ENCODE measurements around the gene TOP2A. TPM values are rescaled to one million over a fixed set of nuclear protein-coding genes. Genes with fewer than 3 reads are reported as not detected.
A peak's percentile ranks its signal among the peaks of the same experiment; 100 is the strongest.
"Not testable (repeated sequence)": the region's sequence is repeated elsewhere in the genome, so short reads cannot be mapped to it uniquely, and the experiment has no call there.

TOP2A gene
- total RNA-seq, 1 donor from 2014 or later: 16.9 TPM

DNA sequence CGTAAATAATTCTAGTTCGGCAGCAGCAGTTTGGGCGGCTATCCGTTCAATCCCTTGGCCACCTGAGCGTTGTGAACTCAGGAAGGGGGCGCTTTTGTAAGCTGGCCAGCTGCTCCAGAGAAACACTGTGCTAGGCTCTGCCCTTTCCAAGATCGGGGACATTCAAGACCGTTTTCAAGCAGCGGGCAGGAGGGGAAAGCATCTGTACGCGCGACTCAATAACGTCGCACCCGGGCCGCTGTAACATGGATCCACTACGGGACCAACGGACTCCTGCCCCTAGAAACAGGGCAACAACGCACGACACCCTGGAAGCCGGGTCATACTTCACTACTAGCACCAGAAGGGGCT lies 463 bp downstream of the TOP2A start:
- H3K36me3 ChIP-seq: no peaks in the 10 kb centered on the region
- peaks cover 7% of the 10 kb centered on the region for H3K4me1 ChIP-seq
- no peak for DNase-seq (ENCODE audit: extremely low spot score in 2 of 2)
- peak overlapping the region; percentile 51 to 65 for H3K4me3 ChIP-seq
- no peak overlapping the region for H3K27ac ChIP-seq
- H3K27me3 ChIP-seq: no peaks in the 10 kb centered on the region
- no peaks in the 10 kb centered on the region for H3K9me3 ChIP-seq
- TF ChIP-seq POLR2A (IDR thresholded peaks at IDR 0.05) (no peak), POLR2AphosphoS5 (IDR thresholded peaks at IDR 0.05; ENCODE audit: insufficient read depth in 1 of 2, low read depth in 1 of 2) (no peak)
- TF ChIP-seq, protein P1, sequence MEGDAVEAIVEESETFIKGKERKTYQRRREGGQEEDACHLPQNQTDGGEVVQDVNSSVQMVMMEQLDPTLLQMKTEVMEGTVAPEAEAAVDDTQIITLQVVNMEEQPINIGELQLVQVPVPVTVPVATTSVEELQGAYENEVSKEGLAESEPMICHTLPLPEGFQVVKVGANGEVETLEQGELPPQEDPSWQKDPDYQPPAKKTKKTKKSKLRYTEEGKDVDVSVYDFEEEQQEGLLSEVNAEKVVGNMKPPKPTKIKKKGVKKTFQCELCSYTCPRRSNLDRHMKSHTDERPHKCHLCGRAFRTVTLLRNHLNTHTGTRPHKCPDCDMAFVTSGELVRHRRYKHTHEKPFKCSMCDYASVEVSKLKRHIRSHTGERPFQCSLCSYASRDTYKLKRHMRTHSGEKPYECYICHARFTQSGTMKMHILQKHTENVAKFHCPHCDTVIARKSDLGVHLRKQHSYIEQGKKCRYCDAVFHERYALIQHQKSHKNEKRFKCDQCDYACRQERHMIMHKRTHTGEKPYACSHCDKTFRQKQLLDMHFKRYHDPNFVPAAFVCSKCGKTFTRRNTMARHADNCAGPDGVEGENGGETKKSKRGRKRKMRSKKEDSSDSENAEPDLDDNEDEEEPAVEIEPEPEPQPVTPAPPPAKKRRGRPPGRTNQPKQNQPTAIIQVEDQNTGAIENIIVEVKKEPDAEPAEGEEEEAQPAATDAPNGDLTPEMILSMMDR (IDR thresholded peaks at IDR 0.05): no peak
- intact Hi-C loops (cut with DNase I): loop anchor here (10.0 kb wide), 1 partner anchor 52 kb away; the partner anchor contains the start of gene GJD3

DNA sequence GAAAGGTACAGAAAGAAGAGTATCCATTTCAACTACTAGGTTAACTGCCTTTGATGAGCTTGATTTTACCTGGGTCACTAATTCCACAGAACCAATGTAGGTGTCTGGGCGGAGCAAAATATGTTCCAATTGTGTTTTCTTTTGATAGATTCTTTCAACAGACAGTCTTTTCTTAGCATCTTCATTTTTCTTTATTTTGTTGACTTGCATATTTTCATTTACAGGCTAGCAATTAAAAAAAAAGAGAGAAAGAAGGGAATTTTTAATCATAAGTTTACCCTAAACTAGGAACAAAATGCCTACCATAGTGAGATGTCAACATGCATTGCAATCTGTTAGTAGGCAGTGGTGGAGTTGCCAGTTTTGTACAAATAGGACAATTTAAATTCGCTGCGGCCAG lies 1.0 kb downstream of the TOP2A start:
- intact Hi-C loops (cut with DNase I): loop anchor here (10.0 kb wide), 1 partner anchor 52 kb away; the partner anchor contains the start of gene GJD3
- DNase-seq (ENCODE audit: extremely low spot score in 2 of 2): no peak
- H3K4me1 ChIP-seq: peaks cover 7% of the 10 kb centered on the region
- H3K9me3 ChIP-seq: no peaks in the 10 kb centered on the region
- H3K27me3 ChIP-seq: no peaks in the 10 kb centered on the region
- TF ChIP-seq, protein P1 (IDR thresholded peaks at IDR 0.05): no peak
- TF ChIP-seq POLR2AphosphoS5 (IDR thresholded peaks at IDR 0.05; ENCODE audit: insufficient read depth in 1 of 2, low read depth in 1 of 2) (no peak), POLR2A (IDR thresholded peaks at IDR 0.05) (no peak)
- H3K4me3 ChIP-seq: peak overlapping the region in 1 of 2 donors; percentile 65
- no peaks in the 10 kb centered on the region for H3K36me3 ChIP-seq
- H3K27ac ChIP-seq: no peak overlapping the region

DNA sequence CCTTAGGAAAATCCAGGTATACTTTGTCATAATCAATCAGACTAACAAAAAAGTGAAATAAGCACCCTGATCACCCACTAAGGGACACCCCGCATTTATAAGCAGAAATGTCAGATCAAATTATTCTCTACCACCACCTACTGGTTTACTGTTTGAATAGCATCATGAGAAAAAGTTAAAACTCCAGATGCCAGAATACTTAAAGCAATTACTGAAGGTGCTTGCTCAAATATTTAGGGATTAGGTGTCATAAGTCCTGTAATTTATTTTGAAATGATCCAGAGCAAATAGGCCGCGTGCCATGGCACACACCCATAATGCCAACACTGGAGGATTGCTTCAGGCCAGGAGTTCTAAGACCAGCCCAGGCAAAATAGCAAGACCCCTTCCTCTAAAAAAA lies 2.3 kb downstream of the TOP2A start:
- Histone ChIP-seq H3K4me3 (no peak overlapping the region), H3K36me3 (no peaks in the 10 kb centered on the region), H3K4me1 (peaks cover 7% of the 10 kb centered on the region), H3K27me3 (no peaks in the 10 kb centered on the region), H3K9me3 (no peaks in the 10 kb centered on the region), H3K27ac (no peak overlapping the region)
- intact Hi-C loops (cut with DNase I): loop anchor here (10.0 kb wide), 1 partner anchor 51 kb away; the partner anchor contains the start of gene GJD3
- TF ChIP-seq, protein P1 (IDR thresholded peaks at IDR 0.05): peak; percentile 38 to 57 (median 47)
- no peak for TF ChIP-seq POLR2A (IDR thresholded peaks at IDR 0.05)
- TF ChIP-seq POLR2AphosphoS5 (IDR thresholded peaks at IDR 0.05; ENCODE audit: insufficient read depth in 1 of 2, low read depth in 1 of 2): no peak
- no peak for DNase-seq (ENCODE audit: extremely low spot score in 2 of 2)

DNA sequence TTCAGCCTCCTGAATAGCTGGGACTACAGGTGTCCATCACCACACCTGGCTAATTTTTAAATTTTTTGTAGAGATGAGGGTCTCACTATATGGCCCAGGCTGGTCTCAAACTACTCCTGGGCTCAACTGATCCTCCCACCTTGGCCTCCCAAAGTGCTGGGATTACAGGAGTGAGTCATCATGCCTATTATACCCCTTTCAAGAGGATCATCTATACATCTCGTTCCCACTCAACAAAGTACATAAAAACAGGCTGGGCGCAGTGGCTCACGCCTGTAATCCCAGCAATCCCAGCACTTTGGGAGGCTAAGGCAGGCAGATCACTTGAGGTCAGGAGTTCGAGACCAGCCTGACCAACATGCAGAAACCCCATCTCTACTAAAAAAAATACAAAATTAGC lies 3.4 kb downstream of the TOP2A start:
- not testable (repeated sequence) for DNase-seq (ENCODE audit: extremely low spot score in 2 of 2); H3K4me1 ChIP-seq; H3K27me3 ChIP-seq; H3K27ac ChIP-seq; H3K9me3 ChIP-seq; H3K36me3 ChIP-seq; H3K4me3 ChIP-seq
- intact Hi-C loops (cut with DNase I): loop anchor here (10.0 kb wide), 1 partner anchor 50 kb away; the partner anchor contains the start of gene GJD3

DNA sequence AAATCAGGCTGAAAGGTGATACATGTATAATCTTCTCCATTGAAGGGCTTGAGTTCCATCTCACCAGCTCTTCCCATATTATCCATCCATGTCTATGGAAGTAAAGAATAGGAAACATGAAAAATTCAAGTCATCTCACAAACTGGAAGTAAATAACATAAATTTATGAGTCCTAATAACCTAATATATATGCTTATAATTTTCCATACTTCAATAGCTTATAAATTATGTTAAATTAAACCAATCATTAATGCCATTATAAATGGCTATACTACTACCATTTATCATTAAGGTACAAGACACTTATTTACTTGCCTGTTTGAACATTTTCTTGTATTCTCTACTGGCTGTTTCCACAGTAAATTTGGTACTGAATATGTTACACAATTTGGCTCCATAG lies 4.8 kb downstream of the TOP2A start:
- Histone ChIP-seq H3K27ac (no peak overlapping the region), H3K36me3 (no peaks in the 10 kb centered on the region), H3K9me3 (no peaks in the 10 kb centered on the region), H3K4me1 (peaks cover 7% of the 10 kb centered on the region), H3K4me3 (no peak overlapping the region), H3K27me3 (no peaks in the 10 kb centered on the region)
- TF ChIP-seq, protein P1 (IDR thresholded peaks at IDR 0.05): no peak
- TF ChIP-seq POLR2AphosphoS5 (IDR thresholded peaks at IDR 0.05; ENCODE audit: insufficient read depth in 1 of 2, low read depth in 1 of 2) (no peak), POLR2A (IDR thresholded peaks at IDR 0.05) (no peak)
- no peak for DNase-seq (ENCODE audit: extremely low spot score in 2 of 2)
- intact Hi-C loops (cut with DNase I): loop anchor here (10.0 kb wide), 1 partner anchor 48 kb away; the partner anchor contains the start of gene GJD3

Measured in vagina (tissue), 2 donors.